GM19452 (cell line): Measurements from ENCODE around the gene PER1.

Source experiments
- ATAC-seq: cut with Tn5 transposase; IDR thresholded peaks from one replicate; pipeline ENCODE4 v1.9.1; 2021; ENCODE audit not compliant: unreplicated experiment

PER1 gene

DNA sequence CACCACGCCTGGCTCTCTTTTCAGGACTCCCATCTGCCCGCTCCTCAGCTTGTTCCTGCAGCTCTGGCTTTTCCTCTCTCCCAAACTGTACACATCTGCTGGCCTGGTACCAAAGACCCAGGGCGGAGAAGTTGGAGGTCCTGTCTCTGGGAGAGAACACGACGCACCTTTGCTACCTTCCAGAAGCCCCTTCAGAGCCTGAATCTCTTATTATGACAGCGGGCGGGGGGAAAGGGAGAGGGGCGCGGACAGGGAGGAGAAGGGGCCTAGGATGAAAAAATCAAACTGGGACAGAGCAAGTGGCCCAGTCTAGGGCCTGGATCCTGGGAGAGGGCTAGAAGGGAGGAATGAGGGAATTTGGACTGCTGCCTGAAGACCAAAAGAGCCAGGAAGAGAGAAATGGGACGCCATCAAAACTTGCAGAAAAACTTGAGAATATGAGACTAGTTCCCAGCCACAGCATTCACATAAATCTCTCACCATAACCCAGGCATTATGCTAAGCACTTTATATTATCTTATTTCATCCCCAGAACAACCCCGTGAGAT lies 2.5 kb upstream of the PER1 start:
- ATAC-seq = no peak

DNA sequence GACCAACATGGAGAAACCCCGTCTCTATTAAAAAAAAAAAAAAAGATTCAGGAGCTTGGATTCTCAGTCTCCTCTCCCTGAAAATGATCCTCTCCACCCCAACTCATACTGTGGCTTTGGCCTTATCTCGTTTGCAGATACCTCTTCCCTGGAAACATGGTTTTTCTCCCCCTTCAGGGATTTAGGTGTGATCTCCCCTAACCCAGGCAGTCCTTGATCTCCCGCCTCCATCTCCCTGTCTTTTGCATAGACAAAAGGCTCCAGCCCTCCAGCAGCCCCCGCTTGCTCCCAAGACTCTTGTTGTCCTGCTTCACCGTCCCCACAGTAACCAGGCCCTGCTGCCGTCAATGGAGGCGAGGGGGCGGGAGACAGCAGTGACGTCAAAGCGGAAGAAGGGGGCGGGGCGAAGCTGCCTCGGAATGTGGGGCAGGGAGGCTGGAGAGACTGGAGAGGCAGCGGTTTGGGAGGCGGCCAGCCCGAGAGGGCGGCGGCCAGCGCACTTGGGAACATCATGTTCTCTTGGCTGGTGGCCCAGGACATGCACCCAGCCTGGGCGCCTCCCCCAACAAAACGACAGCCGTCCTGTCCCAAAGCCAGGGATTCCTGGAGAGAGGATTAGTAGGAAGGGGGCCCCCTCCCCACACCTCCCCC lies 1.9 kb upstream of the PER1 start:
- ATAC-seq = no peak

- no peak for ATAC-seq
Measured at GRCh38 chr17:8153525-8153956, 1.3 kb upstream of the PER1 start.

- ATAC-seq = no peak
Measured at GRCh38 chr17:8153031-8153451, 837 bp upstream of the PER1 start.

- ATAC-seq = no peak
Measured at GRCh38 chr17:8151641-8152111, 528 bp downstream of the PER1 start.

DNA sequence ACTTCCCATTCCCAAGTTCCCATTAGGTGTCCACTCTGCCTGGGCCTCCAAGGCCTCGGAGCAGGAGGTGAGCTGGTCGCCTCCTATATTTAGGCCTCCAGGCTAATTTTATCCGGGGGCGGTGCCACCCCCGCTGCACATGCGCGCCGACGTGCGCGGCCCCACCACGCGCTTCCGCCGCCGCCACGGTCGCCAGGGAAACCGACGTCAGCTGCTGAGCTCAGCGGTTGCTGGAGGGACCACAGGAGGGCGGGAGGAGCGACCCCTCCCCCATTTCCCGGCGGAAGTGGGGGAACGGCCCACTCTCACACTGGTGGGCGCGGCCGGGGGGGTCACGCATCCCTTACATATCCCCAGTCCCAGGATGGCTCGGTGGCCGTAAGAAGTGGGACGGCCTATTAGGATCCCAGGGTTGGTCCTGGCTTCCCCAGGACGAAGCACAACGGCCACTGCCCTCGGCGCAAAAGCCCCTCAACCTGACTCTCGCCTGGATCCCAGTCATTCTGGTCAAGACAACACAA lies 1.0 kb downstream of the PER1 start:
- peak; percentile 43 for ATAC-seq

- no peak for ATAC-seq
Measured at GRCh38 chr17:8150194-8151119, 1.7 kb downstream of the PER1 start.

DNA sequence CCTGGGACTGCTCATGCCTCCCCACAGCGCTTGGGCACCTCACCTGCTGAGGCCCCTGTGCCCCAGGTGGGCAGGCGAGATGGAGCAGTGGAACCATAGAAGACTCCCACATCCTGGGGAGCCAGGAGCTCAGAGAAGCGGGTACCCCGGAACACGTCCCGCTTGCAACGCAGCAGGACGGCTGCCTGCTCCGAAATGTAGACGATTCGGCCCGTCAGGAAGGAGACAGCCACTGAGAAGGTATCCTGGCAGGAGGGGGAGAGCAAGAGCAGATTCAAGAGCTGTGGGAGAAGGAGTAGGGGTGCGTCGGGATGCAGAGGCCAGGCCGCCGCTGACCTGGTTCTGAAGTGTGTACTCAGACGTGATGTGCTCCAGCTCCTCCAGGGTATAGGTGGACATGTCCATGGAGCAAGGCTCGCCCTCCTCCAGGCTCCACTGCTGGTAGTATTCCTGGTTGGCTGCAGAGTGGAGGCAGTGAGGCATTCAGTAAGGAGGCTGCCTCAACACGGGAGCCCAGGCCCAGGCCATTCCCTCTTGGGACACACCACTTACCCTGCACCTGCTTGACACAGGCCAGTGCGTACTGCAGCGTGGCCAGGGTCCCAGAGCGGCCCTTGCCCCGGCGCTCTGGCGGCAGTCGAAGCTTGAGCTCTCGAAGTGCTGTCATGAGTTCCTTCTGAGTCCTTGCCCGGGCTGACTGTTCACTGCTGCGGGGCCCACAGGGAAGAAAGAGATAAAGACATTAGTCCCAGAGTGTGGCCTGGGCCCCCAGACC lies 2.6 kb downstream of the PER1 start:
- no peak for ATAC-seq

GRCh38 chr17:8148560-8148959 lies 3.6 kb downstream of the PER1 start:
- ATAC-seq = no peak

DNA sequence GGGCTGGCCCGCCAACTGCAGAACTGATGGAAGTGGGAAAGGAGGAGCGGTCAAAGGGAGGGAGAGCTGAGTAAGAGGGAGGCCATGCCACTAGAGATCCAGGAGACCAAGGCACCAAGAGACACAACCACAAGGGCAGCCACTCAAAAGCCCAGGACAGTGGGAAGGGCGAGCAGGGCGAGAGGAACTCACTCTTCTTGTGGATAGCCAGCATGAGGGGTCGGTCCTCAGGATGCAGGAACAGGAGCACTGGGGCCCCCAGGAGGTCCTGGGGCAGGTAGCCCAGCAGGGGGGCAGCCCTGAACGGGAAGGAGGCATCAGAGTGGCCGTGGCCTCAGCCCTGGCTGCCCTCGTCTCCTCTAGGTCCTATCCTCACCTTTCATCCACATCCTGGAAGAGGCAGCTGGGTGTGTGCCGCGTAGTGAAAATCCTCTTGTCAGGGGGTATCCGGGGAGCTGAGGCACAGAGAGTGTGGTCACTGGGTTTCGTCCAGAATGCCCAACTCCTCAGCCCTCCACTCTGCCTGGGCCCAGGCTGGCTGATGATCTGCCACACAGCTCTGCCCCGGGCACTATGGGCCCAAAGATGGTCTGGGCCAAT lies 4.3 kb downstream of the PER1 start:
- no peak for ATAC-seq

DNA sequence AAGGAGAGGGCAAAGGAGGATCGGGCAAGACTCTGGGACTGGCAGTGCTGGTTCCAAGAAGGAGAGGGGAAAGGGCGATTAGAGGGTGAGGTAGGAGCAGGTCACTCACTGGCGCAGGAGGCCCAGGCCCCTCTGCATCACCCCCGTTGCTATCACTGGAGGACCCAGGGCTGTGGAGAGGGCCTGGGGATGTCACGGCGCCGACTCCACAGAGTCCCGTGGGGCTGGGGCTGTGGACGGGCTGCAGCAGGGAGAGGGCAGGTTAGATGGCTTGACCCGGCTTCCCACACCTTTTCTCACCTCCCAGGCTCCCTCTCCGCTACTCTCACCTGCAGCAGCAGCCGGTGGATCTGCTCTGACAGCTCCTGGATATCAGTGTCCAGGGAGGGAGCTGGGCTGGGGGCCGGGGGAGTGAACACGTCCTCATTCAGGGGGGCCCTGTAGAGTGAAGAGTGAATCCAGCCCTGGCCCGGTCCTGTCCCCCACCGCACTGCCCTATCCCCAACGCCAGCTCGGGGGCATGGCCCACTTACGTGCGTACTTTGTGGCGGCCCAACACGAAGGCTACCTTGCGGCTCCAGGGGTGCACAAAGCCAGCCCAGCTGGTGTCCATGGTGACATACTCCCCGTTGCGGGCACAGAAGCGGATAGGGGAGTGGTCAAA lies 4.9 kb downstream of the PER1 start:
- ATAC-seq = no peak

DNA sequence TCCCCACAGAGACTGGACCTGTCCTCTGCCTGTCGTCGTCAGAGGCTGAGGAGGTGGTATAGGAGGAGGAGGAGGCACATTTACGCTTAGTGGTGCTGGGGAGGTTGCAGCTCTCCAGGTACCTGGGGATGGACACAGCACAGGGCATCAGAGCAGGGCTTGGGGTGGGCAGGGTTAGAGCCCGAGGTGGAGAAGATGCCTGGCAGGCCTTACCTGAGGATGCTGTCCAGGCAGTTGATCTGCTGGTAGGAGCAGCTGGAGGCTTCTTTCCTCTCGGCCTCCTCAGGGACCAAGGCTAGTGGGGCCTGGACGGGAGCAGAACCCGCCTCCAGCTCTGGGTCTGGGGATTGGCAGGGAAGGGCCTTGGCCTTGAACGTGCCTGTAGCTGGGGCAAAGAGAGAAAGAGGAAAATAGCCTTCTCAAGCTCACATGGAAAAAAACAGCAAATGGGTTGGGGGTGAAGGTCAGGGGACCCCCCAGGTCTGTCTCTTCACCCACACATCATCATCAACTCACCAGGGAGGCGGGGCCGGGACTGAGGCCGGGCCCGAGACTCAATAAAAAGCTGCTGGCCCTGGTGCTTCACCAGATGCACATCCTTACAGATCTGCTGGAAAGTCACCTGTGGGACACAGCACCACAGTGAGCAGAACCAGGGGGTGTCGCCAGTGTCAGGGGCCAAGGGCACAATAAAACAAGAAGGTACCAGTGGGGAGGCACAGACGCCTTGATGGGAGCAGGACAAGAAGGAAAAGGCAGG lies 5.6 kb downstream of the PER1 start:
- no peak for ATAC-seq

DNA sequence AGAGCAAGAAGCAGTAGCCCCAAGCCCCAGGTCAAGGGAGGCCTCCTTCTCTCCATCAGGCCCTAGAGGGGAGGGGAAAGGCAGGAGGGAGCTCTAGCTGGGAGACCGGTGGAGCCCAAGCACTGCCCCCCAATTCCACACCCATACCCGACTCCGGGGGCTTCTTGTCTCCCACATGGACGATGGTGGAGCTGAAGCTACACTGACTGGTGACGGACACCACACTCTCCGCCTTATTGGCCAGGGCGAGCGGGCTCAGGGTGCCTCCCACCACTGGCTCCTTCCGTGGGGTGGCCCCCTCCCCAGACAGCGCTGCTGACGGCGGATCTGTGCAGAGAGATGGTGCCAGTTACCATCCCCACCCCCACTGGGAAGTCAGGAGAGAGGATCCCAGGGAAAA lies 6.4 kb downstream of the PER1 start:
- no peak for ATAC-seq

DNA sequence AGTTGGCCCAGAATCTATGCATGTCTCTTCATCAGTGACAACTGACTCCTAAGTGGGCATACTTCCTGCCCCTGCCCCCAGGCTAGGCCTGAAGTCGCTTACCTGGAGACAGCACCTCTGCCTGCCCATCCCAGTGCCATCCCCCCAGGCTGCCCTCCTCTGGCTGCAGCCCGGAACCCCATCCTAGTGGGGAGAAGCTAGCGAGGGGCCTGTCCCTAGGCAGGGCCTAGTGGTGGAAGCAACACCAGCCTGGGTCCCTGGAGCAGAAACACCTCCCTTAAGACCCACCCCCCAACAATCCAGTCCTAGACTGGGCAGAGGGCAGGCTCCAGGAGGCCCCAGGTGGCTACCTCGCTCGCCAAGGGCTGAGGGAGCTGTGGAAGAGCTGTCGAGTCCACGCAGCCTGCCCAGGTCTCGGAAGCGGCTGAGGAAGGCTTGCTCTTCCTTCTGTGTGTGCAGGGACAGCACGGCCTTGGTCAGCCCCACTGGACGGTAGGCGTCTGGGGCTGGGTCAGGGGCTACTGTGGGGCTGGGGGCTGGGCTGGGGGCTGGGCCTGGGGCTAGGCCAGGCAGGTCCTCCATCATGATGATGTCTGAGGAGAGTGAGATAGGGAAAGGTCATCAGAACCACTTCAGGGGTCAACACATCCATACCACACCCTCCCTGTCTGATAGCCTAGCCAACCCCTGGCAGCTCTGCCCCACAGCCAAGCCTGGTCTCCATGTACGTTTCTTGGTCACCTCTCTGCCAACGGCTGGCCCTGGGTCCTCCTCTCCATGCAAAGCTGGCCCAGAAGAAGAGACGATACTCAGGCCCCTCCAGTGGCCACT lies 7.6 kb downstream of the PER1 start:
- ATAC-seq = no peak

DNA sequence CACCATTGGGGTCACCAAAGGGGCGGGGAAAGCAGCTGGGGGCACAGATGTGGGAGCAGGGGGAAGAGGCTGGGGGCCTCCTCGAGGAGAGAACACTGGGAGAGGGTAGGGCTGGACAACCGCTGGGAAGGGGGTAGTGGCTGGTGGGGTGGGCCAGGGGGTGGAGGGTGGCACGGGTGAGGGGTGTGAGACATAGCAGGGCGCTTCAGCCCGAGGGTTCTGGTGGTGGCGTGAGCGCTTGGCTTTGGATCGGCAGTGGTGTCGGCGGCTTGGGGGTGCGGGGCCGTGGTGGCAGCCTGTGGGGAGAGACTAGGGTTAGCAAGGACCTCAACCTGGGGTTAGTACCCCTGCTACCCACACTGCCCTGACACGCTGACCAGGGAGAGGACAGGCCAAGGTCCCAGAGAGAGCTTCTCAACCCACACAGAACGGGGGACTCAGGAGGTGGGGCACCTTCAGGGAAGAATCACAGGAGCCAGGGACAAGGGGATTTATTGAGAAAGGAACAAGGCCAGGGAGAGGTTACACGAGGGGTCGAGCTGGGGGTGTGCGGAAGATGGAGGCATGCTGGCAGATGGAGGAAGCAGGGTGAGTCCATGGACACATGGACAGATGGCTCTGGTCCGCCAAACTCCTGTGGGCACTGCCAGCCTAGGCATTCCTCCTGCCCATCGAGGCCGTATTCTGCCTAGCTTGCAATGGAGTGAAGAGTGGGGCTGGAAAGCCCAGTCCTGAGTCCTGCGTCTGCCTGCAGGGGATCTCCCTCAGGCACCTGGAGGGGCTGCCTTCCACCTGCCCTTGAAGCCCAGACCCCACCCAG lies 8.4 kb downstream of the PER1 start:
- ATAC-seq = no peak

GRCh38 chr17:8142887-8143580 lies 9.2 kb downstream of the PER1 start:
- no peak for ATAC-seq
